ENCODE data around the gene CDC42EP5. TPM values are rescaled to one million over a fixed set of nuclear protein-coding genes. Genes with fewer than 3 reads are reported as not detected.

CDC42EP5 gene
- total RNA-seq, 2 experiments from 2014 or later = not detected

Other genes starting within 250 kb of the CDC42EP5 start
- under 1 TPM; 0.65 to 0.68 TPM for gene LILRA6, start 230.5 kb downstream of the CDC42EP5 start, total RNA-seq
- gene LILRB5, start 216.0 kb downstream of the CDC42EP5 start, total RNA-seq = not detected
- not detected for gene LILRB2, start 192.2 kb downstream of the CDC42EP5 start, total RNA-seq
- not detected for gene LILRA5, start 160.1 kb downstream of the CDC42EP5 start, total RNA-seq
- not detected for gene LILRA4, start 134.1 kb downstream of the CDC42EP5 start, total RNA-seq
- gene LAIR1, start 108.4 kb downstream of the CDC42EP5 start, total RNA-seq = 10 to 100 TPM; 56.6 to 59.0 TPM
- gene TTYH1, start 57.8 kb downstream of the CDC42EP5 start, total RNA-seq = under 1 TPM; 0.53 to 0.68 TPM
- 100 to 1,000 TPM; 231 to 233 TPM for gene LENG8, start 24.1 kb downstream of the CDC42EP5 start, total RNA-seq
- gene LENG9, start 9.5 kb downstream of the CDC42EP5 start, total RNA-seq = 1 to 10 TPM; 8.5 to 8.7 TPM
- gene LAIR2, start 29.5 kb upstream of the CDC42EP5 start, total RNA-seq = 1 to 10 TPM; 2.4 to 3.8 TPM
- not detected for gene LILRA2, start 100.5 kb upstream of the CDC42EP5 start, total RNA-seq
- not detected for gene LILRA1, start 120.3 kb upstream of the CDC42EP5 start, total RNA-seq
- under 1 TPM; 0.08 to 0.38 TPM for gene LILRB1, start 157.2 kb upstream of the CDC42EP5 start, total RNA-seq
- not detected for gene LILRB4, start 189.7 kb upstream of the CDC42EP5 start, total RNA-seq